CD4-positive, alpha-beta T cell treated with Interleukin-12 subunit alpha and Interleukin-12 subunit beta, for 1 hour (primary cell): ENCODE results near the gene SNAI3.

Experiments used
- DNase-seq: peaks from one replicate; pipeline ENCODE4 v3.0.0-alpha.2; 2020

The SNAI3 gene

DNA sequence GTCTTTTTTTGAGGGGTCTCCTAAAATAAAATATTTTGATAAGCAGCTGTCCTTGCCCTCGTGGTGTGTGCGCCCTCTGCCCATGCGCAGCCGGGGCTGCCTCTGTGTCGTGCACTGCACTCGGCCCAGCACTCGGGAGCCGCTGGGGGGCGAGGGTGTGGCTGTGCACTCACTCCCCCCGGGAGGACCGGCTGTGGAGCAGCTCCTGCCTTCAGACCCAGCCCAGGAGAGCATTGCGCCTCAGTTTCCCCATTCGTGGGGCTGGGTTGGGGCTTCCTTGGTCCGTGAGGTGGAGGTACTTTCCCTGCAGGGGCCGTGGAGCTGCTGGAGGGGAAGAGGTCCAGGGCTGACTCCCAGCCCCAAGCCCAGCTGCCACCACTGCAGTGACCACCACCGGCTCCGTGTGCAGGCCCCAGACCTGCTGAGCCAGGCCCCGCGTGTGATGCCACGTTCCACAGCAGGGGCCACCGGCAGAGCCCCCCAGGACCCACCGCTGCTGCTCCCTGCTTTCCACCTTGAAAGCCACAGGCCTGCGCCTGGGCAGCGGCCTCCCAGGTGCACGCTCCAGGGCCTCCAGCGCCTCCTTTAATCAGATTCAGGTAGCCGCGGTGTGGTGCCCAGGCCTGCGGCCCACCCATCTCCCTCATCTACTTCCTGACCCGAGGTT, 54.3 kb downstream of the SNAI3 start:
- DNase-seq, result no peak

DNA sequence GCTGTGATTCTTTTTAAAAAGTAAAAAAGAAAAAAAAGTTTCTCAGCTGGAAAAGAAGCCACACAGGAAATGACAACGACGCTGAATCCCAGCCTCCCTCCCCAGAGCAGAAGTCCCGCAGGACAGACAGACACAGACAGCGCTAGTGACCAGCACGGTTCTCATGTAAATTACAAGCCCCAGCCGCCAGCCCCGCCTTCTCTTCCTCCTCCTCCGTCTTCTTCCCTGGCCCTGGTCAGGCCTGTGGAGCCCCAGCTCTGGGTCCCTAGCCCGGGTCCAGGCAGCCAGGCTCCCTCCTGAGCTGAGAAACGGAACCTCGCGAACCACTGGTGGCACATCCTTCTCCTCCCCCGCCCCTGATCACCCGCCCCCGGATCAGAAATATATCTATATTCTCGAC, 54.9 kb downstream of the SNAI3 start:
- DNase-seq, result no peak

DNA sequence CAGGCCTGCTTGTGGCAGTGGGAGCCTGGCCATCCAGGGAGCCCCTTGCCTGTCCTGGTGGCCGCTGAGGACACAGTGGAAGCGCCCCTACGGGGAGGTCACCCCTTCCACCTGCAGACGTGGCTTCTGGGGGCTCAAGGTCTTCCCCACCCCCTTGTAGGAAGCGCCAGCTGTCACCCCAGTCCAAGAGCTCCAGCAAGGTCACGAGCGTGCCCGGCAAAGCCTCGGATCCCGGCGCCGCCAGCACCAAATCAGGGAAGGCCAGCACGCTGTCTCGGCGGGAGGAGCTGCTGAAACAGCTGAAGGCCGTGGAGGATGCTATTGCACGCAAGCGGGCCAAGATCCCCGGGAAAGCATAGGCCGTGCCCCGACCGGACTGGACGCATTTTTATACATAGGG, 55.4 kb downstream of the SNAI3 start:
- no peak for DNase-seq

DNA sequence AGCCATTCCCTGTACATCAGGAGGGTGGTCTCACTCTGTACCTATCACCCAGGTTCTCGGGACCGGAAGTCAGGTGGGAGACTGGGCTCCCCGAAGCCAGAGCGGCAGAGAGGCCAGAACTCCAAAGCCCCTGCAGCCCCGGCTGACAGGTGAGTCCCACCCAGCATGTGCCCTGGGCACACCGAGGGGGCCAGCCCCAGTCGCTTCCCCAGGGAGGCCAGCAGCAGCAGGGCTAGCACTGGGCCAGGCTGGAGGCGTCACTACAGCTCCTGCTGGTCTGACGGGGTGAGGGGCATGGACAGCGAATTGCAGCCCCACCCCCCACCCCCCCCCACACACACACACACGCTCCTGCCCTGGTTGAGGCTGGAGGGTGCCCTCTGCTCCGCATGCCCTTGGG, 55.9 kb downstream of the SNAI3 start:
- no peak for DNase-seq

DNA sequence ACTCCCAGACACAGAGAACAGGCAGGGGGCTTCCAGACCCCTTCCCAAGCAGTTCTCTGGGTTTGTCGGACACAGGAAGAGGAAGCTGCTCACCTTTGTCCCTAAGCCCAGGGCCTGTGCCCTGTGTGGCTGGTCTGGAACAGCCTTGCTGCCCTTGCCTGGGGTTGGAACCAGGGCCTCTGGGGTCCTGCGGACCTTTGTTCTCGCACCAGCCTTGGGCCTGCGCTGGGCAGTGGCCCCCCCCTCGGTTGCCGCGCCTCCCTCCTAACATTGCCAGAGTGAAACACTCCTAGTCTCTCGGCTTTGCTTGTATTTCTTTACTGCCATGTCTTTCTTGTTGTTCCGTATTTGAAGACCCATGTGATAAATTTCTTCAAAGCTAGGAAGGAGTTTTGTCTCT, 56.5 kb downstream of the SNAI3 start:
- no peak for DNase-seq

DNA sequence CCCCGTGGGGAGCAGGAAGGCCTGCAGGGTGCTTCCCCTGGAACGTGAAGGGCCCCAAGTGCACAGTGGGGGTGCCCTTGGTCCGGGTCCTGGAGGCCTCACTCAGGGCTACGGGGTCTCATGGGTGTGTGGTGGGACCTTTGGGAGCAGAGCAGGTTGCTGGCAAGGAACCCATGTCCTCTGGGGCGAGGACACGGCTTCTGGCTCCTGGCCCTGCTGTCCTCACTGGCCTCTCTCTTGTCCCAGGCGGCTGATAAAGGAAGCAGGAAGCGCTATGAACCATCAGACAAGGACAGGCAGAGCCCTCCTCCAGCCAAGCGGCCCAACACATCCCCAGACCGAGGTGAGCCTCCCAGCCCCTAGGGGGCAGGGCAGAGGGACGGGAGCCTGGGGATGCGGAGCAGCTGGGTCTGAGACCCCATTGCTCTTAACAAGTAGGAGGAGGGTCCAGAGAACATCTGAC, 57.8 kb downstream of the SNAI3 start:
- no peak for DNase-seq
